ENCODE data around the gene STAP1. TPM values are rescaled to one million over a fixed set of nuclear protein-coding genes. Genes with fewer than 3 reads are reported as not detected.

The STAP1 gene
- total and polyA plus RNA-seq, 2 of the 8 experiments (the other 6 are each of a cell fraction or from before 2014, with no cell fraction given) = not detected

DNA sequence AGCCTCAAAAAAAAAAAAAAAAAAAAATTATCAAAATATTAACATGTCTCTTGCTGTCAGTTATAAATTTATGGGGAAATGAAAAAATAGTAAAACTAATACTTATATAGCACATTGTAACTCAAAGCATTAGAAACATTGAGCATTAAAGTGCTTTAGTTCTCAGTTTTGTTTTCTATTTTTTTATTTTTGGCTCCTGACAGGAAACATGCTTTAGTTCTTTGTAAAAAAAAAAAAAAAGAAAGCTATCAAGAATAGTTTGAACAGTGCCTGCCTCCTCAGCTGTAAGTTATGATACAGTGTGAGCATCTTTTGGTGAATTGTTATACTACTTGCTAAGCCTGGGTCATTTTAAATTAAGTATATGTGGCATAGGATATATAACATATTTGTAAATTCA, 8.1 kb upstream of the STAP1 start (continued):
- TF ChIP-seq, protein P1, sequence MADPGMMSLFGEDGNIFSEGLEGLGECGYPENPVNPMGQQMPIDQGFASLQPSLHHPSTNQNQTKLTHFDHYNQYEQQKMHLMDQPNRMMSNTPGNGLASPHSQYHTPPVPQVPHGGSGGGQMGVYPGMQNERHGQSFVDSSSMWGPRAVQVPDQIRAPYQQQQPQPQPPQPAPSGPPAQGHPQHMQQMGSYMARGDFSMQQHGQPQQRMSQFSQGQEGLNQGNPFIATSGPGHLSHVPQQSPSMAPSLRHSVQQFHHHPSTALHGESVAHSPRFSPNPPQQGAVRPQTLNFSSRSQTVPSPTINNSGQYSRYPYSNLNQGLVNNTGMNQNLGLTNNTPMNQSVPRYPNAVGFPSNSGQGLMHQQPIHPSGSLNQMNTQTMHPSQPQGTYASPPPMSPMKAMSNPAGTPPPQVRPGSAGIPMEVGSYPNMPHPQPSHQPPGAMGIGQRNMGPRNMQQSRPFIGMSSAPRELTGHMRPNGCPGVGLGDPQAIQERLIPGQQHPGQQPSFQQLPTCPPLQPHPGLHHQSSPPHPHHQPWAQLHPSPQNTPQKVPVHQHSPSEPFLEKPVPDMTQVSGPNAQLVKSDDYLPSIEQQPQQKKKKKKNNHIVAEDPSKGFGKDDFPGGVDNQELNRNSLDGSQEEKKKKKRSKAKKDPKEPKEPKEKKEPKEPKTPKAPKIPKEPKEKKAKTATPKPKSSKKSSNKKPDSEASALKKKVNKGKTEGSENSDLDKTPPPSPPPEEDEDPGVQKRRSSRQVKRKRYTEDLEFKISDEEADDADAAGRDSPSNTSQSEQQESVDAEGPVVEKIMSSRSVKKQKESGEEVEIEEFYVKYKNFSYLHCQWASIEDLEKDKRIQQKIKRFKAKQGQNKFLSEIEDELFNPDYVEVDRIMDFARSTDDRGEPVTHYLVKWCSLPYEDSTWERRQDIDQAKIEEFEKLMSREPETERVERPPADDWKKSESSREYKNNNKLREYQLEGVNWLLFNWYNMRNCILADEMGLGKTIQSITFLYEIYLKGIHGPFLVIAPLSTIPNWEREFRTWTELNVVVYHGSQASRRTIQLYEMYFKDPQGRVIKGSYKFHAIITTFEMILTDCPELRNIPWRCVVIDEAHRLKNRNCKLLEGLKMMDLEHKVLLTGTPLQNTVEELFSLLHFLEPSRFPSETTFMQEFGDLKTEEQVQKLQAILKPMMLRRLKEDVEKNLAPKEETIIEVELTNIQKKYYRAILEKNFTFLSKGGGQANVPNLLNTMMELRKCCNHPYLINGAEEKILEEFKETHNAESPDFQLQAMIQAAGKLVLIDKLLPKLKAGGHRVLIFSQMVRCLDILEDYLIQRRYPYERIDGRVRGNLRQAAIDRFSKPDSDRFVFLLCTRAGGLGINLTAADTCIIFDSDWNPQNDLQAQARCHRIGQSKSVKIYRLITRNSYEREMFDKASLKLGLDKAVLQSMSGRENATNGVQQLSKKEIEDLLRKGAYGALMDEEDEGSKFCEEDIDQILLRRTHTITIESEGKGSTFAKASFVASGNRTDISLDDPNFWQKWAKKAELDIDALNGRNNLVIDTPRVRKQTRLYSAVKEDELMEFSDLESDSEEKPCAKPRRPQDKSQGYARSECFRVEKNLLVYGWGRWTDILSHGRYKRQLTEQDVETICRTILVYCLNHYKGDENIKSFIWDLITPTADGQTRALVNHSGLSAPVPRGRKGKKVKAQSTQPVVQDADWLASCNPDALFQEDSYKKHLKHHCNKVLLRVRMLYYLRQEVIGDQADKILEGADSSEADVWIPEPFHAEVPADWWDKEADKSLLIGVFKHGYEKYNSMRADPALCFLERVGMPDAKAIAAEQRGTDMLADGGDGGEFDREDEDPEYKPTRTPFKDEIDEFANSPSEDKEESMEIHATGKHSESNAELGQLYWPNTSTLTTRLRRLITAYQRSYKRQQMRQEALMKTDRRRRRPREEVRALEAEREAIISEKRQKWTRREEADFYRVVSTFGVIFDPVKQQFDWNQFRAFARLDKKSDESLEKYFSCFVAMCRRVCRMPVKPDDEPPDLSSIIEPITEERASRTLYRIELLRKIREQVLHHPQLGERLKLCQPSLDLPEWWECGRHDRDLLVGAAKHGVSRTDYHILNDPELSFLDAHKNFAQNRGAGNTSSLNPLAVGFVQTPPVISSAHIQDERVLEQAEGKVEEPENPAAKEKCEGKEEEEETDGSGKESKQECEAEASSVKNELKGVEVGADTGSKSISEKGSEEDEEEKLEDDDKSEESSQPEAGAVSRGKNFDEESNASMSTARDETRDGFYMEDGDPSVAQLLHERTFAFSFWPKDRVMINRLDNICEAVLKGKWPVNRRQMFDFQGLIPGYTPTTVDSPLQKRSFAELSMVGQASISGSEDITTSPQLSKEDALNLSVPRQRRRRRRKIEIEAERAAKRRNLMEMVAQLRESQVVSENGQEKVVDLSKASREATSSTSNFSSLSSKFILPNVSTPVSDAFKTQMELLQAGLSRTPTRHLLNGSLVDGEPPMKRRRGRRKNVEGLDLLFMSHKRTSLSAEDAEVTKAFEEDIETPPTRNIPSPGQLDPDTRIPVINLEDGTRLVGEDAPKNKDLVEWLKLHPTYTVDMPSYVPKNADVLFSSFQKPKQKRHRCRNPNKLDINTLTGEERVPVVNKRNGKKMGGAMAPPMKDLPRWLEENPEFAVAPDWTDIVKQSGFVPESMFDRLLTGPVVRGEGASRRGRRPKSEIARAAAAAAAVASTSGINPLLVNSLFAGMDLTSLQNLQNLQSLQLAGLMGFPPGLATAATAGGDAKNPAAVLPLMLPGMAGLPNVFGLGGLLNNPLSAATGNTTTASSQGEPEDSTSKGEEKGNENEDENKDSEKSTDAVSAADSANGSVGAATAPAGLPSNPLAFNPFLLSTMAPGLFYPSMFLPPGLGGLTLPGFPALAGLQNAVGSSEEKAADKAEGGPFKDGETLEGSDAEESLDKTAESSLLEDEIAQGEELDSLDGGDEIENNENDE (IDR thresholded peaks at IDR 0.05; ENCODE audit: insufficient replicate concordance, low read length) = no peak
- TF ChIP-seq NANOG (IDR thresholded peaks at IDR 0.05; ENCODE audit: insufficient read depth, low read depth, low read length, poor library complexity, severe bottlenecking) = no peak
- TF ChIP-seq RFX5 (IDR thresholded peaks at IDR 0.05; ENCODE audit: borderline replicate concordance, low read depth, low read length) = no peak
- no peak for TF ChIP-seq JUND (IDR thresholded peaks at IDR 0.05; ENCODE audit: low read length)
- no peak for TF ChIP-seq SIN3A (conservative IDR thresholded peaks at IDR 0.05 in 1 of 2, IDR thresholded peaks at IDR 0.05 in 1 of 2; ENCODE audit: low read depth in 1 of 2, low read length in 2 of 2)
- no peak for TF ChIP-seq TAF7 (optimal IDR thresholded peaks at IDR 0.05; ENCODE audit: borderline replicate concordance, low read depth, low read length)
- no peak for TF ChIP-seq HDAC6 (IDR thresholded peaks at IDR 0.05; ENCODE audit: low read depth, low read length)
- TF ChIP-seq GTF2F1 (IDR thresholded peaks at IDR 0.05; ENCODE audit: borderline replicate concordance, low read depth, low read length) = no peak
- no peak for TF ChIP-seq RNF2 (IDR thresholded peaks at IDR 0.05; ENCODE audit: borderline replicate concordance, low read depth, low read length, missing control alignments, poor library complexity, severe bottlenecking)
- TF ChIP-seq CBX5 (IDR thresholded peaks at IDR 0.05; ENCODE audit: low read depth, low read length) = no peak
- no peak for TF ChIP-seq EP300 (IDR thresholded peaks at IDR 0.05; ENCODE audit: borderline replicate concordance in 1 of 2, low read depth in 2 of 2, low read length in 2 of 2)

Data from H1 (cell line).